Smooth muscle cell of the brain vasculature (primary cell): ENCODE results near the gene CXCL1.
A peak's percentile ranks its signal among the peaks of the same experiment; 100 is the strongest.
"Not testable (repeated sequence)": the region's sequence is repeated elsewhere in the genome, so short reads cannot be mapped to it uniquely, and the experiment has no call there.

Experiments
- DNase-seq: peaks from one replicate; pipeline ENCODE4 v3.0.0-alpha.2; 2012; ENCODE audit warnings: low read depth, low spot score

CXCL1 gene

DNA sequence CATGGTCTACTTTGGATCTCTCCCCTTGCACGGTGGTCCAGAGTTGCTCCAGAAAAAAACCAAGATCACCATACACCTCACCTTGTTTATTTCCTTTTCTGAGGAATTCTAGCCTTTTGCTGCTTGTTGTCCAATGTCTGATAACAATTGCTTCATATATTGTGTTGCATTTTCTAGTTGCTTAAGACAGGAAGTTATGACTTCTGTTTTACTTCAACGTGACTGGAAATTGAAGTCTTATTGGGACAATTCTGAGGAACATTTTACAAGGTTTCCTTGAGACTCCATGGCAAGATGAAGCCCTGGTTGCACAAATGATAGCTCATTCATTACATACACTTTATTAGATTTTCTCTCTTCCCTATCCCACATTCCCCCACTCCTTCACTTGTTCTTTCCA lies 5.2 kb downstream of the CXCL1 start:
- DNase-seq, result no peak

DNA sequence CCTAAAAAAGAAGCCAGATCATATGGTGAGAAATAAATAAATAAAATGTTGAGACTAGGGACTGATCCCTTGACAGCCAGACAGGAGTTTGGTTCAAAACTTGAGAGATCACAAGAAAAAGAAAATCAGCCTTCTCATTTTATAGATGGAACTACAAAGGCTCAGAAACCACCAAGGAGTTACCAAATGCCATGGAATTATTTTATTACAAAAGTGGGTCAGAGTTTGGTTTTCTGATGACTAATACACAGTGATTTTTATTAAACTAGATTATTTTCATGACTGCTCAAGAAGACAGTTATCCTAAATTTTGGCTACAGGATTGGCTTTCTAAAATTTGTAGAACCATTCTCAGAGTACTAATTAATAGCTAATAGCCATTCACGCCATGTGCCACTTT lies 6.2 kb downstream of the CXCL1 start:
- DNase-seq, result no peak

DNA sequence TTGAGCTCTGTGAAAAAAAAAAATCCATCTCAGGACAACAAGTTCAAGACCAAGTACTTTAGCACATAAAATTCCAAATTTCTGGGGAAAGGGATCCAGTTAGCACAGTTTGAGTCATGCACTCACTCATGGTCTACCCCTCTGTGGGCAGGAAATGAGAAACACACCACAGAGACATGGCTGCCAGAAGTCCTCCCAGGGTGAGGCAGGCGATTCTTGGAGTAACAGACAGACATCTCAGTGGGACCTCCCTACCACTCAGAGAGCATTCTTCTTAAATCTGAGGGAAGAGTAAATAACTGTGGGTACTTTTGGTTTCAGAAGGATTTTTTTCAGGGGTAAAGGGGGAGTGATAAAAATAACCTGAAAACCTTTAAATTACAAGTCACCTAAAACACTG lies 14.1 kb downstream of the CXCL1 start:
- no peak for DNase-seq

DNA sequence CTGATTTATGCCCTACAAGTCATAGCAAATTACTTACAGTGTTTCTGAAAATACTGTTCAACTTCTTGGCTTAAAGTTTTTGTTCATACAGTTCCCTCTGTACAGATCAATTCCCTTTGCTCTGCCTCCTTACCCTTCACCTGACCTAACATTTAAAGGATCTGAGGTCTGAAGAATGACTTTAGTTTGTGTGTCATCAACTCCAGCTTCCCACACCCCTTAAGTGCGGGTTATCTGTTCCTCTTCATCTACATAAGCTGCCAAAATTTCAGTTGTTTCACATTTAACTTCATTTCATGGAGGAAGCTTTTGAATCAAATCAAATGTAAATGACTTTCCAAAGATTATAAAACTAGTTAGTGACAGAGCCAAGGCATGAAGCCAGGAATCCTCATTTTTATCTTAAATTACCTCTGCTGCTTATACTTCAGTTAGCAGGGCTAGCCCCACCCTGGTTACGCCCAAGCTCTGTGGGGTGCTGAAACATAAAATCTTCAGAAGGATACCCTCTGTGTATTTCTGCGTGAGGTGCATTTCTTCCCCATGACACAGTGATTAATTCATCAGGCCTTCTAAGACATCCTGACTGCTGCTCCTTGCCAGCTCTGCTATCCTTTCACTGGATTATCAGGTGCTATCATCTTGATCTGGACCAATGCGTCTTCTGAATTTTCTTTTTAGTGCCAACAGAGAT lies 16.5 kb downstream of the CXCL1 start:
- DNase-seq, result no peak

DNA sequence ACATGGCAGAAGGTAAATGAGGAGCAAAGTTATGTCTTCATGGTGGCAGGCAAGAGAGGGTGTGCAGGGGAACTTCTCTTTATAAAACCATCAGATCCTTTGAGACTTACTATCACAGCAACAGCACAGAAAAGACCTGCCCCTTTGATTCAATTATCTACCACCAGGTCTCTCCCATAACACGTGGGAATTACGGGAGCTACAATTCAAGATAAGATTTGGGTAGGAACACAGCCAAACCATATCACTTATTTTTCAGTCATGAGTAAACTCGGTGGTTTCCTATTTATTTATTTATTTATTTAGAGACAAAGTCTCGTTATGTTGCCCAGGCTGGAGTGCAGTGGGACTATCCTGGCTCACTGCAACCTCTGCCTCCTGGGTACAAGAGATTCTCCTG lies 22.1 kb downstream of the CXCL1 start:
- no peak for DNase-seq

DNA sequence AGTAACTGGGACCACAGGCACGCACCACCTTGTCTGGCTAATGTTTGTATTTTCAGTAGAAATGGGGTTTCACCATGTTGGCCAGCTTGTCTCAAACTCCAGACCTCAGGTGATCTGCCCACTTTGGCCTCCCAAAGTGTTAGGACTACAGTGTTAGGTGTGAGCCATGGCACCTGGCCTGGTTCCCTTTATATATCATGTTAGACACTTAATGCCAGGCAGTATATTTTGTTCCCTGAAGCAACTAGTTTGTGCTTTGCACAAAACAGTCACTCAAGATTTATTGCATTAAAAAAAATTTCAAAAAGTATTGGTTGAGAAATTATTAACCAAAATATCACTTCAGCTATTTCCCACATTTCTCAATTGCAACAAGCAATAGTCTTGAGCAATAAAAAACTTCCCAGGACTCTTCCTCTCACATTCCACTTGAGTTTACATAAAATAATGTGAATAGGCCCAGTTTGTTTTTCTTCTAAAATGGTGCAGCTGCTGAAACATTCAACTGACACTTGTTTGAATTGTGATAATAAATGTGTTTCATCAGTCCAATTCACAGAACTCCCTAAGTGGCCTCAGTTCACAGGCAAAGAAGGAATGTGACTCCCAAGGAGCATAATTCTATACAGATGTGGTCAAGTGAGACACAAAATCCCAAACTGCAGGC lies 22.7 kb downstream of the CXCL1 start:
- DNase-seq, result peak; percentile 78

DNA sequence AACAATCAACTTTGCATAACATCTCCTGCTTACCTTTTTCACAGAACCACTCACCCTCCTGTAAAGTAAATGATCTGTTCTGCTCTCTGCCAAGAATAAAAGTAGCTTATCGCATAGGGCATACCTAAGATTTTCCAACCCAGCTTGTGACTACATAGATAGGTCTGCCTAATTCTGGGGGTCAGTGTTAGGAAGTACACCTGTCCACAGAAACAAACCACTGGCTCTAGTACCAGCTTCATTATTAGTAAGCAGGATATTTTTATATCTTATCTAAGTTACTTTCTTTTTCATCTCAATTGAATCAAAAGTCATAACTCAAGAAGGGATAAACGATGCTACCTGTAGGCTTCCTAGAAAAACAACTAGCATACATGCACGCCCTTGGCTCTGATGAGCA lies 23.8 kb downstream of the CXCL1 start:
- DNase-seq, result no peak

DNA sequence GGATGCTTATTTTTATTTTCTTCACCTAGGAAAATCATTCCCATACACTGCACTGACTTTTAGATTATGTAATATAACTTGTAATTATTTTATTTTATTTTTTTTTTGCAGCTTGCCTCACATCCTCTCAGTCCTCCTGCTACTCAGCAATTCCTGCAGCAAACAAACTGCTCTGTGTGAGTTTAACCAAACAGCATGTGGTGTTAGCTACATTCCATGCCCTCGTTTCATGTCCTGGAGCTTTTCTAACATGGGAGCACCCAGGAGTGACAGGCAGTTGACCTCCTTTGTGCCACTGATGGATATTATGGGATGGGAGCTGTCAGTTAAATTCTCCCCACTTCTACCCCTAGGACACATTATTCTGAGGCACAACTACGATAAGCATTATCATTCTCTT lies 24.8 kb downstream of the CXCL1 start:
- DNase-seq, result no peak

DNA sequence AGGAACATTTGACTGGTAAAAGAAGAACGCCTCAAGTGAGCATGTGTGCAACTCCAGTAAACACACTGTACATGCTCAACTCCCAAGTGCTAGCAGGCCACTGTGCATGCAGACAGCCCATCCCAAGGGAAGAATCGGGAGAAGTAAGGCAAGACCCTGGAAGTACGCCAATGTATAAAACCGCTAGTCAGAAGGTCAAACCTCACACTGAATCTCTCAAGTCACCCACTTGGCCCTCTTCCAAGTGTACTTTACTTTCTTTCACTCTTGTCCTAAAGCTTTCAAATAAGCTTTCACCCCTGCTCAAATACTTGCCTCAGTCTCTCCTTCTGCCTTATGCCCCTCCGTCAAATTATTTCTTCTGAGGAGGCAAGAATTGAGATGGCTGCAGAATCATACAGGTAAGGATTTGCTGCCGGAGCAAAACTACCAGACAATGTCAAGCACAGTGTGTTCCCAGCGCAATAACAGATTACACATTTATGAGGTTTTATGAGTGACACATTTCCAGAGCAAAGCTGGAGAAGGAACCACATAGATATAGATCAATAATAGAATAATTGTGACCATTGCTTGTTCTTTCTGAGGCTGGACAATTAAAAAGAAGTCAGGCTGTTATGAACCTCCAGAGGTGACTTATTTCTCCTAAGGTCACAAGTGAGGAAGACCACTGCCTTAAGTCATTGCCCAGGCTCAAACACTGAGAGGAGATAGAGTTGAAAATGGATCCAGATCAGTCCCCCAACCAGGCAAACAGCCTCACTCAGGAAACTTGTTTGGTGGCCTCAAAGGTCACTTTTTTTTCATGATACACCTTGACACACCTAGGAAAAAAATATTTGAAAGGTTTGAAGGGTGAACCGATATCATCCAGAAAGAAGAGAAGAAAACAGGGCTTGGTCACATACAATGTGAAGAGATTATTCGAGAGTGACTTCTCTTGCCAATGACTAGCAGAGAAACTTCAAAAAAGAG lies 26.3 kb downstream of the CXCL1 start:
- no peak for DNase-seq

DNA sequence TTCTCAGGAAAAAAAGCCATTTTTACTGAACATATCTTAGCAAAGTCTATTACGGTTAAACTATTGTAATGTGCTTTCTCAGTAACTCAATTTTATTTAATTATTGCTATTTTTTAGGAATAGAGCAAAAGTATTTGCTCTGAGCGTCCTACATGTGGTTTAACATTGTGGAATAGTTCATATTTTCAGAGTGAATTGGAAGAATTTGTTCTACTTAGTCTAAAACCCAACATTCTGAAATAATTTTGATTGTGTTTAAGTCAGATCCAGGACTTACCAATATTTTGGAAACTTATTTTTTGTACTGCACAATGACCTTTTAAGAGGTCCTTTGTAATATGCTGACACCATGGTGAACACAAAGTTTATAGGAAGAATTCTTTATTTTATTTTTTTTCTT lies 27.2 kb downstream of the CXCL1 start:
- DNase-seq, result no peak

DNA sequence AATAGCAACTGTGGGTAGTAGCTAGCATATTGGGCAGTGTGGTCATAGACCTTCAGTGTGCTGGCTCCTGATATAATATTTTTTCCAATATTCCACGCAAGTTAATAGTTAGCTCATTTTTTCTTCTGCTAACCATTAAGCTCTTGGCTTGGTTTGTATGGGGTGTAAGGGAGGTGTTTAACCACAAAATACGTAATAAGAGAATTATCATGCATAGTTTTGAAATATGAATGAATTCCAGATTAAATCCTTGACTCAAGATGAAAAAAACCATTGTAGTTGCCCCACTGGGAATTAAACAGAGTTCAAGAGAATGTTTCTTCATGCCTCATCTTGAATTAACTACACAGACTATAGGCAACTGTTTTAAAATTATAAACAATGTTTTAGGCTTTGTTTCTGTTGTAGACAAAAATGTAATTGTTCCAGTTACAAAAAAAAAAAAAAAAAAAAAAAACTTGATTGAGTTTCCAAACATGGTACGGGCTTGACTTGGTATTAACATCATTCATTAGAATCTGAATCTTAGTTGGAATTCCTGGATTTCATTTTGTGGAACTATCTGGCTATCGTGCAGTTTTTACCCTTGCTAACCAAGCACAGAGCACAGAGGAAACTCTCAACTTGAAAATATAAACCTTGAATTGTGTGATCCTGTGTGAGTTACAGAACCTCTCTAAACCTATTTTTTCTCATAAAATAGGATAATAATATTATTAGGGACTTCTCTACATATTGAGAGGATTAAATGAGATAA lies 28.4 kb downstream of the CXCL1 start:
- no peak for DNase-seq

DNA sequence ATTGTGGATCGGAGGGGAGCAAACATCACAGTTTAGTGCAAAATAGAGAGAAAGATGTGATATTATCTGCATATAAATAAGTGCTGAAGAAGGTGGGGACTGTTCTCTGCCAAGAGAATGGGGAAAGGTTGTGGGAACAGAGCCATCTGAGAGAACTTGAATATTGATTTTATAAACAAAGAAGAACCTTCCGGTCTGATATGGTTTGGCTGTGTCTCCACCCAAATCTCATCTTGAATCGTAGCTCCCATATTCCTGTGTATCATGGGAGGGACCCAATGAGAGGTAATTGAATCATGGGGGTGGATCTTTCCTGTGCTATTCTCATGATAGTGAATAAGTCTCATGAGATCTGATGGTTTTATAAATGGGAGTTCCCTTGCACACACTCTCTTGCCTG lies 30.1 kb downstream of the CXCL1 start:
- DNase-seq, result not testable (repeated sequence)

DNA sequence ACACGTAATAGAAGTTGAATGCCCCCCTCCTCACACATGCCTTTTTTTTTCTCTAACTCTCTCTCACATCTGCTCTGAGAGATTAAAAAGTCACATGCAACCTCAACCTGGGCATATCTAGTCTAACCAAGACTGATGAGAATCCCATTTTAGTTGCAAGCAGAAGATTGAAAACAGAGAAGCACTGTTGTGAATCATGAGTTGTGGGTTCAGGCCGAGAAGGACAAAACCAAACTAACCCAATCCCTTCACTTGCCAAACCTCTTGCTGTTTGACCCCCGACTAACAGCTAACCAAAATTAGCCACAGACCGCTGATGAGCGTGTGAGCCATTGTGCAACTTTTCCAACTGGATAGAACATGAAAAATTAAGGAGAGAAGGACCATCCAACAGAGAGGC lies 31.8 kb downstream of the CXCL1 start:
- DNase-seq, result no peak

DNA sequence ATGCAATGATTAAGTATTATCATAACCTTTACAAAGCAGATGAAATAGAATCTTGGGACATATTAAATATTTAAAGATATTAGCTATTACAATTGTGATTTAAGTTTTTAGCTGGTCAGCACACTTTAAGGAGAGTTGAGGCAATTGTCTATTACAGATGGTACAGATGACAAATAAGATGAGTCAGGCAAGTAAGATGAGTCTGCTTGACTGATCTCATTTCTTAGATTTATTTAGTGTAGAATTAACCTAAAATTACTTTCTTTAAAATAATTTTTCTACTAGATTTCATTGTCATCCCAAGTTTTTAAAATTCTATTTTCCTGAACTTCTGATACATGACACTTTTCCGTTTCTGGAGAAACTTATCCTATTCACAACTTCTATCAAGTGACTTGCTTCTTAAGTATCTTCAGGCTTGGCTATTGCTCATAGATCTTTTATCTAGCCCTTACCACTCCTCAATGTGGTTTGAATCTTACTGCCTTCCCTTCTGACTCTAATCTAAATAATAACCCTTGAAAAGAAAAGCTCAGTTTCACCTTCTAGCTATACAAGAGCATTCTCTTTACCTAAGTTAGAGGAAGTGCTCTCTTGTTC lies 32.9 kb downstream of the CXCL1 start:
- DNase-seq, result no peak

DNA sequence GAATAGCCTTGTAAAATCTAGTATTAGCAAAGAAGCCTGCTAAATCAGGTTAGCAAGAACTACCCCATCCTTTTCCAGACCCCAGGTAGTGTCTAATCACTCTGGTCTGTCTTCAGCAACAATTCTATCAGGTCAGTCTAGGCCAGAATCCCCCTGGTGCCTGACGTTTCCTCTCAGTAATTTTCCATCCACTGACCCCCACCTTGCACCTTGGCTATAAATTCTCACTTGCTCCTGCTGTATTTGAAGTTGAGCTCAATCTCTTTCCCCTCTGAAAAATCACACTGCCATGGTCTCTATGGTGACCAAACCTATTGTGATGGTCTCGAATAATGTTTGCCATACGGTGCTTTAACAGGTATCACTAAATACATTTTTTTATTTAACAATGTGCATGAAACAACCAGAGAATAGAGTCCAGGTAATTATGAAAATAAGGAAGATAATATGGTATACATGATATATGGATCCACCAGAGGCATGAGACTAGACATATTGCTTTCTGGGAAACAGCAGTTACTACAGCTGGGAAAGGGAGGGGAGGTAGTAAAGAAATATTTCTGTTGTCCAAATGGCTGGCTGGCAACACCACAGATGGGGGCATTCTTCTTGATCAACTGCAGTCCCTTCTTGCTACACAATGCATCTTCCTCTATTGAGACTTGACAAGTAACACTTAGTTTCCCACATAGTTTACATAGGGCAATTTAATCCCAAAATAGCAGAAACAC lies 33.8 kb downstream of the CXCL1 start:
- DNase-seq, result no peak

DNA sequence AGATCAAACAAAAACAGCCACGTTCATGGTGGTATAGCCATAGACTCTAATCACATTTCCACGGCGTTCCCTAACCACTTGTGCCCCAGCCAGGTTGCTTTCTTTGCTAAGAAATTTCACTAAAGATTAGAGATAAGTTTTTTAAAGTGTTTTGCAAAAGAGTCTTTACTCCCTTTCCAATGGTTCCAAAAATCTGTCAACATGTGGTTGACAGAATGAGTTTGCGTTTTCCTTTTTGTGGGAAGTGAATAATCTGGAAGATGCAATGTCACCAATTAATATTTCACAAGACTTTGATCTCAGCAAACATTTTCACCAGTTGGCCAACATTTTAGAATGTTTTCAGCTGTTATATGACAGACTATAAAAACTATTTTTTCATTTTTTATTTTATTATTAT lies 35.3 kb downstream of the CXCL1 start:
- no peak for DNase-seq

DNA sequence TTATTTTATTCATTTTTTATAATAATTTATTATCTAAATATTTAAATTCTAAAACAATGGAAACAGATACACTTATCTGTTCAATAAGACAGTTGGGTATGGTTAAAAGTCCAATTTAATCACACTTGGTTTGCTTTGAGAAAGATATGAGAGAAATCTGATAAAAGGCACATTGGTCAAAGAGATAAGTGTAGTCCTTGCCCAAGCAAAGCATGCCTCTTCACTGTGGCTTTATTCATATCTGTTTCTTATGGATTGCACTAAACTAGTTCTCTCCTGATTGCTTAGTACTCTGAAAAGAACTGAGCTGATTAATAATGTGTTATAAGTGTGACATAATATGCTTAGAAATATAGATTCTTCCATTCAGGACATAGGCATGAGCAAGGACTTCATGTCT lies 39.8 kb downstream of the CXCL1 start:
- DNase-seq, result no peak

DNA sequence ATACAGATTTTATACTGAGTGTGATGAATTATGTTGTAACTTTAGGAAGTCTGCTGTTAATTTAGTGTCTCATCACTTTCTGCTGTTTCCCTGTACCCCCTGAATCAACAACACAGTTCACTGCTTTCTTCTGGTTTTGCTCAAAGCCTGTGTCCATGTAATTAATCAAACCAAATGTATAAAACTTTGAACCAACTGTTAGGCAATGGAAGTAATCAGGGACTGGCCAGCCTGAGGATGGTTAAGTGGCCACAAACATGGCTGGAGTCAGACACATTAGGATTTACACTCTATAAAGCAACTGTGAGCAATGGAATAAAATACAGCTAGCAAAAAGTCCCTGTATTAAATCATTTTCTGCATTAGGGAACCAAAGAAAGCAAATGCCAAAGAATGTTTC lies 42.6 kb downstream of the CXCL1 start:
- no peak for DNase-seq

DNA sequence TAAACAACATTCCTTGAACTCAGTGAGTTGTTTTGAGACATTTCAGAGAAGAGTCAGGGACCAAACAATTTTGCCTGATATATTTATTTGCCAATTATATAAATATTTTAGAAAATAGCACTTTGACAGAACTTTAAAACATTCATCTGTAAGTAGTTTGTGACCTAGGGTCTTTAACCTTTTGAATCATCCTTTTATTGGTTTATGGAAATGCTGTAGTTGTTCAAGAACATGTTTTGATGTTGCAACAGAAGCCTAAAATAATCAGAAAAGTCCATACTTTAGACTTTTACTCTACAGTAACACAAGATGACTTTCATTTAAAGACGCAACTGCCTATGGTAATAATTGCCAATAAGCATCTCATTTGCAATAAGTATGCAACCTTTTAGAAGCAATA lies 43.0 kb downstream of the CXCL1 start:
- DNase-seq, result no peak

DNA sequence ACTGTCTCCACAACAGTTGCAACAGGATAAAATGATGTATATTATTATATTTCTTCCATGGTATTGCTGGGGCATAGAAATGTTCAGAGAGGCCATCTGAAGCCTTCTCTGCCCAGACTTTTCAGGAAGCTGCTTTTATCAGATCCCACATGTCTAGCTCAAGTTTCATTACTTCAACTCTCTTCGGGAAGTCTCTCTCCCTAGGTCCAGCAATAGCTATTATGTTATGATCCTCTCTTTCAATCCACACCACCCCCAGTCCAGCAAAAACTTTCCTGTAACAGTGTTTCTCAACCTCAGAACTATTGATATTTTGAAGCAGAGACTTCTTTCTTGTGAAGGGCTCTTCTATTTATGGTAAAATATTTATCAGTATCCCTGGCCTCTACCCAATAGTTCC lies 44.9 kb downstream of the CXCL1 start:
- DNase-seq, result no peak
